22Rv1 (cell line): ENCODE data around the gene CLIP2.

Experiments used
- CTCF ChIP-seq: fragments of 450-650 bp; IDR thresholded peaks from 2 replicates; pipeline ENCODE4 v1.5.1; 2017; ENCODE audit warnings: mild to moderate bottlenecking
- ZFX ChIP-seq: fragments of 450-650 bp; IDR thresholded peaks from 2 replicates; pipeline ENCODE4 v1.6.1; 2017; ENCODE audit warnings: antibody characterized with exemption, borderline replicate concordance

GRCh38 chr7:74379938-74380337, 90.7 kb downstream of the CLIP2 start:
- TF ChIP-seq CTCF (no peak), ZFX (no peak)
